Measurements from ENCODE around the gene NEBL.

The NEBL gene

DNA sequence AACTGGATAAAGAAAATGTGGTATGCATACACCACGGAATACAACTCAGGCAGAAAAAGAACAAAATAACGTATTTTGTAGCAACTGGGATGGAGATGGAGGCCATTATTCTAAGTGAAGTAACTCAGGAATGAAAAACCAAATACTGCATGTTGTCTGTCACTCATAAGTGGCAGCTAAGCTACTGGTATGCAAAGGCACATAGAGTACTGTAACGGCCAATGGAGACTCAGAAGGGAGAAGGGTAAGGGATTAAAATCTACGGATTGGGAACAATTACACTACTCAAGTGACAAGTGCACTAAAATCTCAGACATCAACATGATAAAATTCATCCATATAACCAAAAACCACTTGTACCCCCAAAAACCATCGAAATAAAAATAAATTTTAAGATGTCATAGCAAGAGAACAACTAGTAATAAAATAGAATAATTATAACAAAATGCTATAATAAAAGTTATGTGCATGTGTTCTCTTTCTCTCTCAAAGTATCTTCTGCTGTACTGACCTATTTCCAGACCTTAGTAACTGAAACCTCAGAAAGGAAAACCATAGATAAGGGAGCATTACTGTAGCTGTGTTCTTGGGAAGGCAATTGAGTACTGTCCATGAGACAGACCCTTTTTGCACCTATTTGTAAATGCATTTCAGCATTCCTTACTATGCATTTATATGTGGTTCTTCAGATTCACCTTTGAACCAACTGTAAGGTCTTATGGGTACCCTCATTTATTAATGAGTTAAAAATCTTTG, 6.7 kb upstream of the NEBL start:
- DNase-seq (ENCODE audit: low read depth), result no peak

DNA sequence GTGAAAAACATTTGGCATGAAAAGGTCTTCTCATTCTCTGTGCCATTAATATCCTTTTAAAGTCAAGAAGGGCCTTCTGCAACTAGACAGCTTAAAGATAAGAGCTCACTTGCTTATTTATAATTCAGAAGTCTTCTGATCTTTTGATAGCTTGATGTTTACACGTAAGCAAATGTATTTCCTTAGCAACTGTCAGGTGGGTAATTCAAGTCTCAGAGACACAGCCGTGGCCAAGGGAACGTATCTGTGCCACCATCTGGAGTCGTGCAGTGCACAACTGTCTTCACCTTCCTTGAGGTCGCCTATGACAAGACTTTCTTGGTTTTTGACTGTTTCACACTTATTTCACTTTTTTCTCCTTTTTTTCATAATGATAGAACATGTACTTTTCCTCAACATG, 4.0 kb upstream of the NEBL start:
- no peak for DNase-seq (ENCODE audit: low read depth)

DNA sequence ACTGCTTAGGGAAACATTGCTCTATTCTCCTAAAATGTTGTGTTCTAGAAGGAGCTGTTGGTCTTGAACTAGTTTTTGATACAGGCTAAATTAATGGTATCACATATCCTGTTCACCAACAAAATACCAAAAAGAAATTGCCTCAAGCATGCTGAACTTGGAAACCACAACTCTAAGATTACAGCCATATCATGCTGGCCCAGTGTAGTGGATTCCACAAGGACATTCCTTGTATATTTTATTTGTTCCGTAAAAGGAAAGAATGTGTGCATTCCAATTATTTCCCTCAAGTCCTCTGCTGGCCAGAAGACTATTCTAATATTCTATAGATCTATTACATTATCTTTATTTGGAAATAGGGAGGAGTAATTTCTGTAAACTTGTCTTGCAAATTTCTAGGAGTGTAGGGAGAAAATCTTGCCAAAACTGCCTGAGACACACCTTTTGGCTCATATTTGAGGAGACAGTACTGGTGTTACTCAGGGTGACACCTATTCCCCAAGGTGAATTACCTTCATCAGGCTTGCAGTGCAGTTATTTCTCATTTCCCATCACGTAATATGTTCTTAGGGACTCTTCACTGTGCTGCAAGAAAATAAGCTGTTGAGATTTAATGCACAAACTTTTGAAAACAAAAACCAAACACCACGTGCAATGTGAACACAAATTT, 1.9 kb upstream of the NEBL start:
- peak; percentile 35 for DNase-seq (ENCODE audit: low read depth)

DNA sequence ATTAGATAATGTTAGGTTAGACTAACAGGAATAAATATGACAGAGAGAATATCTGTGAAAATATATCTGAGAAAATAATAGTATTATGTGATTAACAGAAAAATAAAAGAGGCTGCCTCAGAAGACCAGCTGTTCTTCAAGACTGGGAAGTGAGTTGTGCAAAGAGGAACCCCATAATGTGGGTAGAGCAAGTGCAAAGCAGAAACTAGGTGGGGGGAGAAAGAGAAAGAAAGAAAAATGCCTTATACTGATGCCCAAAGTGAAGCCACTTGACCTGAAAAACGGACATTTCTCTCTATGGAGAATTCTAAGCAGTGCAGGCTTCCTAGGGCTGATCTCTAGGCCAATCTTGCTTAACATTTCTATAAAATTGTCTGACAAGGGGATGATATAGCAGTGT, 3.8 kb downstream of the NEBL start:
- no peak for DNase-seq (ENCODE audit: low read depth)

DNA sequence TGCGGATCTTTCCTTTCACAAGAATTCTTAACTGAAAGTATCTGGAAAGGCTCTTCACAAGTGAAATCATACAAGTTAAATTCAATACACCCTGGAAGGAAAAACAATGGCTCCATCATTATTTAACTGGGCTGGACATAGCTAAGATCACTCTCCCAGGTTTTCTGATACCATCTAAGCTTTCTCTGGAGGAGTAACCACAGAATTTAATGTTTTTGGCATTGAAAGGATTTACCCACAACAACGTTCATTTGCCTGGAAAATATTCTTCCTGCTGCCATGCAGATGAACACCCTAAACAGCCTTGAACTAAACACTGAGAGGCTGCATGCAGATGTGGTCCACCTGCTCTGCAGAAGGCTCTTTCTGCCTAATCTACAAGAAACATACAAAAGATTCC, 4.3 kb downstream of the NEBL start:
- no peak for DNase-seq (ENCODE audit: low read depth)

DNA sequence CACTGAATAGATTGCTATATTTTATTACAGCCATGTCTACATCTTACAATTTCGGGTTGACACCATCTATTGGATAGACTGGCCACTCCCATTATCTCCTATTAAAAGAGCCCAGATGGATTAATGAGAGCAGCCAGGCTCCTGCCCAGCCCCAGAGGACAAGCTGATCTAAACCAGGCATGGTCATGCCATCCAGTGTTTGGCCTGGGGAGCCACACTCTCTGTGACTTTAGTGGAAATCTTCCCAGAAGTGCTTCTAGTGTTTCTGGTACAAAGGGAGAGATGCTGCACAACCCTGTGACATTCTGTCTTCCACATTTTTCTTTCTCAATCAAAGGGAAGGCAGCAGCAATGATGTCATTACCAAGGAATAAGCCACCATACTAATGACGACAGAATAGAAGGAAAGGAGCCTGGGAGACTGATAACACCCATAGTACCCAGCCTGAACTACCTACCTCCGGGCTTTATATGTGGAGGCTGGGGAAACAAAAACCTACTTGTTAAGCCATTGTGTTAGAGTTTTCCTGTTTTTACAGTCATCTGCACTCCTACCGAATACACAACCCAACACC, 5.0 kb downstream of the NEBL start:
- no peak for DNase-seq (ENCODE audit: low read depth)

DNA sequence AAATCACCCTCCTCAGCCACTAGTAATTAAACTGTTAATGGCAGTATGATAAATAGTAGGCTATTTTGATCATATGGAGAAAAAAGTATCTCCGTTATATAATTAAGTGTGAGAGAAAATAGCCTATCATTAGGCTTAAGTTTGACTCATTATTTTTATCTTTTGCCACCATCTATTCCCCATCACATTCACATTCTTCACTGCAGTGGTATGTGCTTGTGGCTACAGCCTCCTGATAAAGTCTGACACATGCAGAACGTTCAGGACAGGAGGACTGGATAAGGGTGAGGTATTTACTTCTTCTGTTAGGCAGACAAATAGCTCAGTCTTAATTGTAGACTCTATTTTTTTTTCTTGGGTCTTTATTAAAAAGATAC, 5.8 kb downstream of the NEBL start:
- DNase-seq (ENCODE audit: low read depth), result no peak

DNA sequence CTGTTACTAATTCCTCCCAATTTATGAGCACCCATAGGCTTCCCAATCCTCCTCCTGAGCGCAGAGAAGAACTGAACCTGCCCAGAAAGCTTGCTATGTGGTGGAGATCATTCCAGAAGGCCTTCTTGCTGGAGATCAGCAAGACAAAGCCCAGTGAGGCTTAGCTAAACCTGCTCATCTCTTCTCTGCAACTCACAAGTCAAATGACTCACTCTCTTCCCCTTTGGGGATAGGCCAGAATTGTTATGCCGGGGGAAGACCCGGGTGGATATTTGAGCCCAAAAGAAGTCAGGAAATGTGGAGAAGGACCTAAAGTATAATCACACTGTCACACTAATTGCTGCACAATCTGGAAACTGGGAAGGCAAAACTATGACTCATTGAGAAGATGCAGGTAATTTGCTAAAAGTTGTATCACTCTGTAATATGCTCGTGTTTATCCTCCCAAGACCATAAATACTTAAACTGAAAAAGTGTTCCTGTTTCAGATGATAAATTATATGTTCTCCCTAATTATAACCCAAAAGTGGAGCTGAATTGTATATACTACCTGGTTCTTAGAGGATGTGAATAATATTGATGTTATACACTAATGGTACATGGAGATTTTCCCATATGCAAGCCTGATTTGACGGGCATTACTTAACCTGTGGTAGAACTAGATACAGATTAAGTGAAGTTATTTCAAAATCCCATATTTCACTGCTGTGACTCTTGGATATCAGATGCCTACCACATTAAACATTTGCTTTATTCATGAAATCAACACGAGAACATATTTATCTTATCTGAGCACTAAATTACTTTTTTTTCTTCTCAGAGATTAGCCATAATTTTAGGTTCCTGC, 6.4 kb downstream of the NEBL start:
- DNase-seq (ENCODE audit: low read depth), result no peak

DNA sequence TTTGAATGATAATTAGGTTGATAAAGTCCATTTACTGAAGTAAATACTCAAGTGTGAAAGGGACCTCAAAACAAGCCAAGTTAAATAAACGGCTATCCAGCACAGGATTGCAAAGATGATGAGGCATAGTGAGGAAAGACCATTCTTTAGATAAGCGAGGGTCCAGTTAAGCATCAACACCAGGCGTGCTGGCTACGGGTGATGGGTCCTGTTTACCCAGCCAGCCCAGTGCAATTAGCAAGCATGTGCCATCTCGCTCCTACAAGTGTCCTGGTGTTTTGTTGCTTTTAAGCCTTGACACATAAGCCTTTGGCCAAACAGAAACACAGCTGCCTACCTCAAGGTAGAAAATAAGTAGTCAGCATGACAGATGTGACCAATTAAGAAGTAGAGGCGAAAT, 7.1 kb downstream of the NEBL start:
- no peak for DNase-seq (ENCODE audit: low read depth)

DNA sequence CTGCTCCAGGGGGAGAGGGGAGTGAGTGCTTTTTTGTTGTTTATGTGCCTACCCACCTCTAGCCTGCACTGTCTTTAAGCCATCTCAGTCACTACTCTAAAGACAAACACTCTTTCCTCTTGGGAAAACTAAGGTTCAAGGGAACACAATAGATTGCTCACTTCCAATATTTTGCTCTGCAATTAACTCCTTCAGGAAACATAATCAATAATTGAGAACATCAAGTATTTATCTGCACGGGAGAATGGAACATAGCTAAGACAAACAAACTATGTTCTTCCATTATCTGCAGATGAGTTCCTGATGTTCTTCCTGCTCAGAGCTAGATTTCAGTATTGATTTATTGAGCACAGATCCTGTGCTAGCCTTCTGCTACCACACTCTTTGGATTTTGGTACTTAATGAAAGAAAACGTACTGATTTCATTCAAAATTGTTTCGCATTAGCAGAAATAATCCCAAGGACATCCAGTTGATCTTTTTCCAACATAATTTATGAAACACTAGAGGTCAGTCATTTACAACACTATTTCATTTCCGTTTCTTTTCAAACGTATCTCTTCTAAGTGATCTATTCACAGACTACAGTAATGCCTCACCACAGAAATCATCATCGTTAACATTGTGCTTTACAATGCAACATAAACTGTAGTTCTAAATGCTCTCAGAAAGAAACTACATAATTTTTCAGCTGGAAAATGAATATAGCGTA, 8.3 kb downstream of the NEBL start:
- DNase-seq (ENCODE audit: low read depth), result peak; percentile 24

DNA sequence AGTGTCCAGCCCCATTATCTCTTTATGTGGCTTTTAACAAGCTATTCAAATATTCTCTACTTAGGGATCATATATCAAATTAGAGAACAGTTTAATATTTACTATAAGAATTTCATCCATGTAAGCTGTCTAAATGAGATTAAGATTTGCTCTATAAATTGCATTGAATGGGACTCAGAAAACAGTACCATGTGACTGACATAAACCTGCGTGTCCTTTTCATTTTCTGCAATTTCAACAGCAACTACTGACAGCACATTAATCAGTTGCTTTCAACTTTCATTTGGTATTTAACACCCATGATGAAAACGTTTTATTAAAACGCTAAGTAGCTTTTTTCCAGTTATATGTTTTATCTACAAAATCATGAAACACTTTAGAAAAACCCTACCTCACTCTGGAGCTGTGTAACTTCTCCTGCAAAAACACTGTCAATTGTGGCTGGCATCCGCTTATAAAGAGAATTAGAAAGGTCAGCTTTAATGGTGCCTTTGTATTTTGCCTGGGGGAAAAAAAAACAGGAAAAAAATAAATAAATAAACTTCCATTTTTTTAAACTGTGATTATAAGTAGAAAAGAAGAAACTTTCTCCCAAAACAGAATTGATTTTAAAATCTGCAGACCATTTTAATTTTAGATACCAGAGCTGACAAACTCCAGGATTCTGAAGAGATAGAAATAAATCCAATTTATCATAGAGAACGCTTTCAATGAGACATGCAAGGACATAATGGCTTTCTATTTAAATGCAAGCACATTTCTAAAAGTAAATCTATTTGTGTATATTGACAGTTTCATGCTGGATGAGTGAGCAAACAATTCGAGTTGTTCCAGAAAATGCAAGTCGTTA, 9.2 kb downstream of the NEBL start:
- DNase-seq (ENCODE audit: low read depth), result no peak

DNA sequence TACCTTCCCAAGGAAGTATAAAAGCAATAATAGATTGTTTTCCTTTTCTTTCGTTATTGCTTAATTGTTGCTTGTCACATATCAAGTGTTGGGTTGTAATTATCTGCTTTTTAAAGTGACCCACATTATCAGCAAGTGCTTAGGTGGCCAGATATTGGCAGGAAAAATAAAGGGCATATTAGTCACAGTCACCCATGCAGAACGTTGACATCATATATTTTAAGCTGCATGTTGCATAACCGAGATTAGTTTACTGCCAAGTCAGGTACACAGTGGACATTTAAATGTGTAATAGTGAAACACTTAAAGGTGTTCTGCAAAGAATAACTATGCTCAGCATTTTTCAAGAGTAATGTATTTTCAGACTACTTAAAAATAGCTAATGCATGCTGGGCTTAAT, 11.4 kb downstream of the NEBL start:
- peak; percentile 9 for DNase-seq (ENCODE audit: low read depth)

DNA sequence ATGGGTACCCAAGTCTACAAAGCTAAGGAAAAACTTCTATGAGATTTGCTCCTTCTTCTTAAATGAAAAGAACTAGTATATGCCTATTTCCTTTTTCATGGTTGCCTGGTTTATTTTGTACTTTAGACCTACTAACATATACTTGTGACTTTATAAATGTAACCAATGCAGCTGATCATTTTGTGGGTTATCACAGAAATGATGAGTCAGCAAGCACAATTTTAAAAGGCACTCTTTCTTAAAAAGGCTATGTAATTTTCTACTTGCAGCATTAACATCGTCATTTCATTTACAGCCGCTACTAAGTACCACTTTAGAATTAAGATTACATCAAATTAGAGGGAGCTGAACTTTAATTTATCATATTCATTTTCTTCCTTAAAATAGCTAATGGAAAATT, 13.6 kb downstream of the NEBL start:
- no peak for DNase-seq (ENCODE audit: low read depth)

DNA sequence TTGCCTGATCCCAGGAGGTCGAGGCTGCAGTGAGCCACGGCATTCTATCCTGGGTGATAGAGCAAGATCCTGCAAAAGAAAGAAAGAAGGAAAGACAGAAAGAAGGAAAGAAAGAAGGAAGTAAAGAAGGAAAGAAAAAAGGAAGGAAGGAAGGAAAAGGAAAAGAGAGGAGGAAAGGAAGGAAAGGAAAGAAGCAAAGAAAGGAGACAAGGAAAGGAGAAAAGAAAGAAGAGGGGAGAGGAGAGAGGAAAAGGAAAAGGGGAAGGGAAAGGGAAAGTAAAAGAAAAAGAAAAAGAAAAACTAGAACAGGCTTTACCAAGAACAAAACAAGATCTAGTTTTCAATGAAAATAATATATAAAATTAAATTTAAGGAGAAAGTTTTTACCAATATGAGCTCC, 15.0 kb downstream of the NEBL start:
- DNase-seq (ENCODE audit: low read depth), result no peak

DNA sequence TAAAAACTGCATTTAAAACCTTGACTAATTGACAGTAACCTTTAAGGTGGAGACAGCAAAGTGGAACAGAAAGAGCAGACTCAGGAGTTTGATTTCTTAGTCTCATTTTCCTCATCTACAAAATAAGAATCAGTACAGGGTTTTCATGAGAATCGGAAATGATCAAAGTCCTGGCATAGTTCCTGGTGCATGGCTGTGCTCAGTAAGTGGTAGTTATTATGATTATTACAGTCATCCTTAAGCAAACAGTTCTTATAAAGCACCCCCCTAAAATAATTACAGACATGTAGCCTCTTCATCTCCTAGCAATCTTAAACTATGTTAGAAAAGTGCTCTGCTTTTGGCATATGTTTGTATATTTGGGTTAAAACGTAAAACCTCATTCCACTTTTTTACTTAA, 18.0 kb downstream of the NEBL start:
- no peak for DNase-seq (ENCODE audit: low read depth)

DNA sequence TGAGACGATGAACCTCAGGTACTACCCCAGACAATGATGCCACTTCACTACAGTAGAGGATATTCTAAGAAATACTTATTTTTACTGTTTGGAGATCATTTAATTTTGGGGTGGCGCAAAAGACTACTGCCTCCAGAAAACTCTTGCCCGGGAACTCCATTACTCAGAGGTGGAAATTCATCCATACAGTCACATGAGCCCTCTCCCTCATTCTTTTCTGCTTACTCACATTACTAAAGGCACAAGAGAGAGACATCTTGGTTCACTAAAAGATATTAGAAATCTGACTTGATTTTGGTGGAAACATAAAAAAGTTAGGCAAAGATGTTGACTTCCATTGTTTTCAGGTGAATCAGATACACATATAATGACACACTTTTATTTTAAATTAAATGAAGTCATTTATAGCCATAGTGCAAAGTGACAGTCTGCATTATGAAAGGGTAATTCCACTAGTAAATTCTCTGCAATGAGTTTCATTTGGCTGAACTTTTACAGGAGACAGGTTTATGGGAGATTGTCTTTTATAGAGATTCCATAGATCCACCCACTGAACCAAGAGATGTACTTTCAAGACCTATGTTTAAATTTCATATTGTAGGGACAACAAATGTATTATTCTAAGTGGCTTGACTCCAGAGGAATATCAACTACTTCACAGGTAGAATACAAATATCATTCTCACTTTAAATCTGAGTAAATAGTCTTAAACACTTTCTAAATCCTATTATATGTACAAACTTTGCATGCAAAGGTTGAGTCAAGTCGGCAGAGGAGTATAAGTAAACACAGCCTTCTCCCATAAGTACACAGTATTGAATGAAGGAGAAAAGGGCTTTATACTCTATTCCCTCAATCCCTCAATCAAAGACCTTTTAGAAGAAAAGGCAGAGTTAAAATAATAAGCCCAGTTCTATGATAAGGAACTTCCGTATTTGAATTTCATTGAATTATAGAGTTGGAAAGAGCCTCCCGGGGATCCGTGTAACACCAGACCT, 18.8 kb downstream of the NEBL start:
- DNase-seq (ENCODE audit: low read depth), result peak; percentile 15

DNA sequence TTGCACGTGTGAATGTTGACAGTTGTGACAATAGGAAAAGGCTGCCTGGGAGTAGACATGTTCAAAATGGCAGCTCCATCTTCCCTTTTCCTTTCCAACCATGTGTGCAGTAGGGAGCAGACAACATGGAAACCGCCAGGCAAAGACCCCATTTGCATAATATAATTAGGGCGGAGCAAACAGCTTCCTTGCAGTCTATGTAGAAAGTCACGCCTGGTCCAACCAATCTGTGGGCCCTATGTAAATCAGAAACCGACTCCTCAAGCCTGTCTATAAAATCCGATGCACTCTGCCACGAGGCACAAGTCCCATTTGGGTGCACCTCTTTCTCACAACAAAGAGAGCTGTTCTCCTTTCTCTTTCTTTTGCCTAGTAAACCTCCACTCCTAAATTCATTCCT, 19.6 kb downstream of the NEBL start:
- no peak for DNase-seq (ENCODE audit: low read depth)

DNA sequence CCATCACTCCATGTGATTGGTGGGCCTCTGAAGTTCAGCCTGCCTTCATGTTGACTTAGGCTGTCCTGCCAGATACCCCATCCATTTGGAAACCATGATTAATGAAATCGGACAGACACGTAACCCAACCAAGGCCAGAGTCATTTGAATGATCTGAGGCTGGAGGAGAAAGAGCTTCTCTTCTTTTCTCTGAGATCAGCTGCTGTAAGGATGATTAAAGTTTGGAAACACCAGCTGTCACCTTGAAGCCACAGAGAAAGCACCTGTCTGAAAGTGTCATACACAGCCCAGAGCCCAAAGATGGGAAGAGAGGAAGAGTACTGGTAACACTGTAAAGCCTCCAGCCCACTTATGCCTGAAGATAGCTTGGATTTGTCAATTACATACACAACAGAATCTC, 22.9 kb downstream of the NEBL start:
- no peak for DNase-seq (ENCODE audit: low read depth)

DNA sequence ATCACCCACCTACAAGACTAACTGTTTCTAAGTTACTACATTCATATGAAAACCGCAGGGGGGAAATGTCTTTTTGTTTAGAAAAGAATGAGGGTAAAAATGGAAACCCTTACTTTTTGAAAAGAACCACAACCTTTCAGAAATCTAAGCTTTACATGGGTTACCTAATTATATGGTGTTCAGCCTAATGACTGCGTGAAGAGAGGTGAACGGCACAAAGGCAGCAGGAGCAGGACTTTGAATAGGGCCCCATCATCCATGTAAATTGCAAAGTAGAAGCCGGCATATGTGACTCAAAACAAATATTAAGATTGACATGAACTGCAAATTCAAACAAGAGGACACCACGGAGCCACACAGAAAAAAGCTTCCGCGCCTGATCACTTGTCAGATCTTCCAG, 25.1 kb downstream of the NEBL start:
- no peak for DNase-seq (ENCODE audit: low read depth)

DNA sequence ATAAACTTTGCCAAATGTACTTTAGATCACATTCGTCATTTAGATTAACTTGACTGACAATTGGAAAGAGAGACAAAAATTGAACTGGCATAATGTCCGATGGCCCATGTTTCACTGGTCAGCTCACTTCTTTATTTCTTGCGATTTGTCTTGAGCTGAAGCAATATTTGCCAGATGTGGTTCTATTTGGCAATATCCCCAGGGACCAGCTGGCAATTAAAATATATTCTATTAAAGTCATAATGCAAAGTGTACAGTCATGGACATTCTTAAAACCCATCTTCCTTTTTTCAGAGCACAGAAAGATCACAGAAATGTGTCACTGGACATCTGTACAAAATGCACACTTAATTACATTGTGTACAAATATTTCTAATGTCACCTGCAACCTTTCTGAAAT, 26.3 kb downstream of the NEBL start:
- peak; percentile 69 for DNase-seq (ENCODE audit: low read depth)

All from fibroblast of gingiva (primary cell).